ENCODE data around the gene NFIA.
A peak's percentile ranks its signal among the peaks of the same experiment; 100 is the strongest.

- TF ChIP-seq, protein P1, sequence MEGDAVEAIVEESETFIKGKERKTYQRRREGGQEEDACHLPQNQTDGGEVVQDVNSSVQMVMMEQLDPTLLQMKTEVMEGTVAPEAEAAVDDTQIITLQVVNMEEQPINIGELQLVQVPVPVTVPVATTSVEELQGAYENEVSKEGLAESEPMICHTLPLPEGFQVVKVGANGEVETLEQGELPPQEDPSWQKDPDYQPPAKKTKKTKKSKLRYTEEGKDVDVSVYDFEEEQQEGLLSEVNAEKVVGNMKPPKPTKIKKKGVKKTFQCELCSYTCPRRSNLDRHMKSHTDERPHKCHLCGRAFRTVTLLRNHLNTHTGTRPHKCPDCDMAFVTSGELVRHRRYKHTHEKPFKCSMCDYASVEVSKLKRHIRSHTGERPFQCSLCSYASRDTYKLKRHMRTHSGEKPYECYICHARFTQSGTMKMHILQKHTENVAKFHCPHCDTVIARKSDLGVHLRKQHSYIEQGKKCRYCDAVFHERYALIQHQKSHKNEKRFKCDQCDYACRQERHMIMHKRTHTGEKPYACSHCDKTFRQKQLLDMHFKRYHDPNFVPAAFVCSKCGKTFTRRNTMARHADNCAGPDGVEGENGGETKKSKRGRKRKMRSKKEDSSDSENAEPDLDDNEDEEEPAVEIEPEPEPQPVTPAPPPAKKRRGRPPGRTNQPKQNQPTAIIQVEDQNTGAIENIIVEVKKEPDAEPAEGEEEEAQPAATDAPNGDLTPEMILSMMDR (IDR thresholded peaks at IDR 0.05) = peak; percentile 95 to 98 (median 97)
- TF ChIP-seq POLR2A (IDR thresholded peaks at IDR 0.05) = peak; percentile 15 to 59
Observed at GRCh38 chr1:61049850-61050540, 32.4 kb upstream of the NFIA start.
